Measurements from ENCODE around the gene MSX2. TPM values are rescaled to one million over a fixed set of nuclear protein-coding genes. Genes with fewer than 3 reads are reported as not detected.

The MSX2 gene
- total RNA-seq, 1 experiment from 2014 or later: 8.5 TPM

GRCh38 chr5:174698156-174698555 is 26.2 kb upstream of the MSX2 start:
- ATAC-seq (no peak), DNase-seq (ENCODE audit: low read depth, low spot score) (no peak)
- Histone ChIP-seq H3K4me1 (ENCODE audit: control insufficient read depth, insufficient read depth, low read length) (0 out of 2 replicates have a peak, but pooled peaks cover under 1% of the 10 kb centered on the region), H3K9me3 (ENCODE audit: control insufficient read depth, insufficient read depth, low read depth, low read length) (no peaks in the 10 kb centered on the region), H3K27me3 (ENCODE audit: control insufficient read depth, insufficient read depth, low read length) (no peaks in the 10 kb centered on the region), H3K36me3 (ENCODE audit: control insufficient read depth, insufficient read depth, low read length) (no peaks in the 10 kb centered on the region), H3K4me3 (ENCODE audit: low read depth in 2 of 2, low read length in 2 of 2) (no peak overlapping the region), H3K27ac (ENCODE audit: low read length) (no peak overlapping the region)
- ChIA-PET POLR2A (no interaction called here), CTCF (interaction anchor here (0.7 kb wide), 2 partner anchors 95 to 280 kb away, joined by 3 to 4 read pairs; no protein-coding TSS in a partner anchor)
- TF ChIP-seq, protein P1, sequence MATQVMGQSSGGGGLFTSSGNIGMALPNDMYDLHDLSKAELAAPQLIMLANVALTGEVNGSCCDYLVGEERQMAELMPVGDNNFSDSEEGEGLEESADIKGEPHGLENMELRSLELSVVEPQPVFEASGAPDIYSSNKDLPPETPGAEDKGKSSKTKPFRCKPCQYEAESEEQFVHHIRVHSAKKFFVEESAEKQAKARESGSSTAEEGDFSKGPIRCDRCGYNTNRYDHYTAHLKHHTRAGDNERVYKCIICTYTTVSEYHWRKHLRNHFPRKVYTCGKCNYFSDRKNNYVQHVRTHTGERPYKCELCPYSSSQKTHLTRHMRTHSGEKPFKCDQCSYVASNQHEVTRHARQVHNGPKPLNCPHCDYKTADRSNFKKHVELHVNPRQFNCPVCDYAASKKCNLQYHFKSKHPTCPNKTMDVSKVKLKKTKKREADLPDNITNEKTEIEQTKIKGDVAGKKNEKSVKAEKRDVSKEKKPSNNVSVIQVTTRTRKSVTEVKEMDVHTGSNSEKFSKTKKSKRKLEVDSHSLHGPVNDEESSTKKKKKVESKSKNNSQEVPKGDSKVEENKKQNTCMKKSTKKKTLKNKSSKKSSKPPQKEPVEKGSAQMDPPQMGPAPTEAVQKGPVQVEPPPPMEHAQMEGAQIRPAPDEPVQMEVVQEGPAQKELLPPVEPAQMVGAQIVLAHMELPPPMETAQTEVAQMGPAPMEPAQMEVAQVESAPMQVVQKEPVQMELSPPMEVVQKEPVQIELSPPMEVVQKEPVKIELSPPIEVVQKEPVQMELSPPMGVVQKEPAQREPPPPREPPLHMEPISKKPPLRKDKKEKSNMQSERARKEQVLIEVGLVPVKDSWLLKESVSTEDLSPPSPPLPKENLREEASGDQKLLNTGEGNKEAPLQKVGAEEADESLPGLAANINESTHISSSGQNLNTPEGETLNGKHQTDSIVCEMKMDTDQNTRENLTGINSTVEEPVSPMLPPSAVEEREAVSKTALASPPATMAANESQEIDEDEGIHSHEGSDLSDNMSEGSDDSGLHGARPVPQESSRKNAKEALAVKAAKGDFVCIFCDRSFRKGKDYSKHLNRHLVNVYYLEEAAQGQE (IDR thresholded peaks at IDR 0.05; ENCODE audit: insufficient read depth in 1 of 2, low read depth in 2 of 2, low read length in 1 of 2): no peak
- TF ChIP-seq POLR2AphosphoS5 (IDR thresholded peaks at IDR 0.05; ENCODE audit: low read depth, low read length): no peak
- TF ChIP-seq CTCF (IDR thresholded peaks at IDR 0.05): no peak
- TF ChIP-seq SIN3A (IDR thresholded peaks at IDR 0.05; ENCODE audit: borderline replicate concordance, insufficient read depth, low read depth, low read length): no peak
- TF ChIP-seq TCF7L2 (IDR thresholded peaks at IDR 0.05; ENCODE audit: low read depth, low read length): no peak
- in situ Hi-C loops (cut with HindIII; ENCODE audit: low pct_unique_long_range_greater_than_20kb, low sequenced_read_pairs): no loop called here
- intact Hi-C loops (cut with micrococcal nuclease; ENCODE audit: unreplicated experiment): no loop called here
- no TSS peak for BruUV-seq (replicated peaks)

- no peak for TF ChIP-seq POLR2AphosphoS5 (IDR thresholded peaks at IDR 0.05; ENCODE audit: low read depth, low read length)
- TF ChIP-seq, protein P1 (IDR thresholded peaks at IDR 0.05; ENCODE audit: insufficient read depth in 1 of 2, low read depth in 2 of 2, low read length in 1 of 2): no peak
- intact Hi-C loops (cut with micrococcal nuclease; ENCODE audit: unreplicated experiment) (no loop called here), in situ Hi-C loops (cut with HindIII; ENCODE audit: low pct_unique_long_range_greater_than_20kb, low sequenced_read_pairs) (no loop called here)
- CTCF ChIA-PET: no interaction called here
- H3K4me1 ChIP-seq (ENCODE audit: control insufficient read depth, insufficient read depth, low read length): no peaks in the 10 kb centered on the region
- H3K27ac ChIP-seq (ENCODE audit: low read length): no peak overlapping the region
- no peak overlapping the region for H3K4me3 ChIP-seq (ENCODE audit: low read depth in 2 of 2, low read length in 2 of 2)
- BruUV-seq (replicated peaks): no TSS peak
- no peaks in the 10 kb centered on the region for H3K27me3 ChIP-seq (ENCODE audit: control insufficient read depth, insufficient read depth, low read length)
- DNase-seq (ENCODE audit: low read depth, low spot score): no peak
- no peak for ATAC-seq
- POLR2A ChIA-PET: interaction anchor here (0.6 kb wide), 1 partner anchor 303 kb away, joined by 5 read pairs; no protein-coding TSS in a partner anchor
- H3K9me3 ChIP-seq (ENCODE audit: control insufficient read depth, insufficient read depth, low read depth, low read length): no peaks in the 10 kb centered on the region
- H3K36me3 ChIP-seq (ENCODE audit: control insufficient read depth, insufficient read depth, low read length): no peaks in the 10 kb centered on the region
Observed at GRCh38 chr5:174699131-174699530, 25.3 kb upstream of the MSX2 start.
